Measurements from ENCODE around the gene ATP5F1D.

Gene ATP5F1D

DNA sequence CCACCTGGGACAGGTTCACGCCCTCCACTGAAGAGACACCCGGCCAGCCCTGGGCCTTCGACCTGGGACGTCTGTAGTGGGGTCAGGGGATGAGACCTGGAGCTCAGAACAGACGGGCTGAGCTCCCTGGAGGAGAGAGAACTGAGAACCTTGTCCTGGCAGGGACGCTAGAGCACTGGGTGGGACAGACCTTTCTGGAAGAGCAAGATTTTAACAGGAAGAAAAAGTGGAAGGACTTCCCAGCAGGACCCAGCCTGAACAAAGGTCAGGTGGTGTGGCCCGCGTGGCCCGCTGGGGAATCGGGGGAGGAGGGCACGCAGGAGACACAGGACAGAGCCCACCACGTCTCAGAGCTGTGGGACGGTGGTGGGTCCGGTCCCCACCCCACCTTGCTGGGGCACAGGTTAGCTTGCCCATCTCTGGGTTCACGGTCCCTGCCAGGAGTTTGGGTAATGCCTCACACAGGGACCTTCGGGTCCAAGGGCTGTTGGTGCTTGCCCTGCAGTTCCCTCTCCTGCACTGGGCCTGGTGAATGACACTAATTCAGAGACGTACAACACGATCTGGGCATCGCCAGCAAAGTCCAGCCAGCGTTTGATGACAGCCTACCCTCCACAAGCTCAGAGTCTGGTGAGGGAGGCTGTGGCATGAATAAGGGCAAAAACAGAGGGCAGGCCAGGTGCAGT lies 42.9 kb downstream of the ATP5F1D start:
- DNase-seq = no peak

DNA sequence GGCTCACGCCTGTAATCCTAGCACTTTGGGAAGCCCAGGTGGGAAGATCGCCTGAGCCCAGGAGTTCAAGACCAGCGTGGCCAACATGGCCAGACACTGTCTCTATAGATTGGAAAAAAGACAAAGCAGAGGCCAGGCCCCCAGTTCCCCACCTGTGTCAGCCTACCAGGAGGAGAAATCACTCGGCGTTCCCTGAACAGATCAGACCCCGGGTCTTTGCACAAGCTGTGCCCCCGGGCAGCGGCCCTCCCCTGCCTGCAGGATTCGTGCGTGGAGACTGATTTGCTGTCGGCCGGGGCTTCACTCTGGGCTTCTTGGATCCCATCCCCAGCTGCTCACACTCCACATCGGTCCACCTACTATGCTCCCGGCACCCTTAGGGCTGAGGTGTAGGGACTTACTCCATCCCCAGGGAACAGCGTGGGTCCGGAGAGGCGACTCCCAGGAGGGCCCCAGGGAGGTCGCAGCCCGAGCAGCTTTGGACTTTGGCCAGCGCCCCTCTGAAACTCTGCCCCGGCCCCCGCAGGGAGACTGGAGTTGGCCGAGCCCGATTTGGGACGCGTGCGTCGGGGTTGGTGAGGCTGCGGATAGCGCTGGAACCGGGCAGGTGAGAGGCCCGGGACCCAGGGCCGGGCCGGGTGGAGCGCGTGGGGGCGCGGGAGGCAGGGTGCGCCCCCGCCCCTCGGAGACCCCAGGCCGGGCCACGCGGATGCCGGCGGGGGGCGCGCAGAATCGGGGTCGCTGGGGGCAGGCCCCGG lies 43.6 kb downstream of the ATP5F1D start:
- DNase-seq = no peak

- no peak for DNase-seq
Observed at GRCh38 chr19:1285737-1286360, 44.3 kb downstream of the ATP5F1D start, which contains the start of gene EFNA2. Gene EFNA2 (plus strand): TSS chr19:1285873. CDS start chr19:1286169, 296 bp downstream.

- DNase-seq = no peak
Observed at GRCh38 chr19:1286487-1287353, 45.2 kb downstream of the ATP5F1D start.

GRCh38 chr19:1287354-1288225 lies 46.0 kb downstream of the ATP5F1D start:
- no peak for DNase-seq

DNA sequence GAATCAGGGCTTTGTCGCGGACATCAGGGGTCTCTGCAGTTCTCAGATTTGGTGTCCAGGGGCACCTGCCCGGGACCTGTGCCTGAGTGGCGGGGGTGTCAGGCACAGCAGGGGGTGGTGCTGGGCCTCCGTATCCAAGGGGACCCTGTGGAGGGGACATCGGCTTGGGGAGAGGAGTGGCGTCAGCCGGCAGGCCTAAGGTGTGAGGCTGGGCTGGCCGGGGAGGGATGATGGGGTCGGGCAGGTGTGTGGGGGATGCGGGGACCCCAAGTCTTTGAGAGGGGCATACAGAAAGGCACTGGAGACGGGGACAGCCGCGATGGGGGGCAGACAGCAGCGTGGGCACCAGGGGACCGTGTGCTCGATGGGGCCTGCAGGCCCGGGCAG lies 46.7 kb downstream of the ATP5F1D start:
- DNase-seq = no peak

GRCh38 chr19:1288833-1289685 lies 47.5 kb downstream of the ATP5F1D start:
- no peak for DNase-seq

GRCh38 chr19:1289686-1290025 lies 48.1 kb downstream of the ATP5F1D start:
- DNase-seq = no peak

GRCh38 chr19:1290196-1290702 lies 48.7 kb downstream of the ATP5F1D start:
- DNase-seq = no peak

GRCh38 chr19:1290703-1291651 lies 49.4 kb downstream of the ATP5F1D start:
- DNase-seq = no peak

- DNase-seq = no peak
Observed at GRCh38 chr19:1291761-1292418, 50.3 kb downstream of the ATP5F1D start.

DNA sequence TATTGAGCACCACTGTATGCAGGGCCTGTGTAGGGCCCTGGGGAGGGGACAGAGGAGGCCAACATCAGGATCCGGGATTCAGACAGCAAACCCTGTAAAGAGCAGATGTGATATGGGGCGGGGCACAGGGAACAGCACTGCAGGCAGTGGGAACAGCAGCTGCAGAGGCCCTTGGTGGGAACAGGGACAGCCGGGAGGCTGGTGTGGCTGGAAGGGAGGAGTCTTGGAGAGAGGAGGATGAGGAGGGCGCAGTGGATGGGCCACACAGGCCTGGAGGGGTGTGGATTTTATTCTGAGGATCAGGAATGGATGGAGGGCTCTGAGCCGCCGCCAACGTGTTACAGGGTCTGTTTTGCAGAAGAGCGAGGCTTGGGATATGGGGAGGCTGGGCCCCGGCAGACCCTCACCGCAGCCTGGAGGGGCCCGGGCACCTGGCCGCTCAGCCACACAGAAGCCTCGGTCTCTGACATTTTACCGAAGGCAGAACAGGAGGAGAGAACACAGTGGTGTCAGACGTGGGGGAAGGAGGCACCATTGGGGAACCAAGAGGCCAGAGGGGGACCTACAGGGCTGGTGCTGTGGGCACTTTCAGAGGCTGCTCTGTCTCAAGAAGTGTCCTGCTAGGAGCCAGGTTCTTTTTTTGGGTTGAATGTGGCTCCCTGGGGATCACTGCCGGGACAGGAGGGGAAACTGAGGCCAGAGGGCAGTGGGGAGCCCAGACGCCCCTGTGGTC lies 51.0 kb downstream of the ATP5F1D start:
- DNase-seq = no peak

DNA sequence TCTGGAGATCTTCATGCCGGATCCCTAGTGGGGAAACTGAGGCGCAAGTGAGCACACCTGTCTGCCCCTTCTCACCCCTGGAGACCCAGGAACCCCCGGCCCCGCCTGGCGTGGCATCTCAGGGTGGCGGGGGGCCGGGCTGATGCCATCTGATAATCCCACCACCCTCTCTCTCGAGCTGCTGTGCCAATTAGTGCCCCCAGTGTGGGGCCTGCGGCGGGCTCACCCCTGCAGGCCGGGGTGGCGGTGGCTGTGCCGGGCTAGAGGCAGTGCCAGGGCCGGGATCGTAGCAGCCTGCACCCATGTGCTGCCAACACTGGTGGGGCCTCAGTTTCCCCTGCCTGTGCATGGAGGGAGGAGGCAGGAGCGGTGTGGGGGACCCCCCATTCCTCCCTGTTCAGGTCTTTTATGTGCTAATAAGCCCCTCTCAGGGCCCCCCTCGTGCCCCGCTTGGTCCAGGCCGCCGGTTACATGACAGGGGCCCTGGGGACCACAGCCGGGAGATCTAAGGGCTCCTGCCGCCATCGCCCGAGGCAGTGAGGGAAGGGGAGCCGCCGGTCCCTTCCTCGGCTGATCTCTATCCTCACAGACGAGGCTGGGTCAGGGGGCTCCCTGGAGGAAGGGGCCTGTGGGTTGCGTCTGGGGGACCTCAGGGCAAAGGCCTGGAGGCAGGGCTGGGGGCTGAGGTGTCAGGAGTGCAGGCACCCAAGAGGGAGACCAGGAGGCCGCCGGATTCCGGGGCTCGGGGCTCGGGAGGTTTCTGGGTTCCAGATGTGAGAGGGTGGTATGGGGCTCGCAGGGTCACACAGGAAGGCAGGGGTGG lies 52.4 kb downstream of the ATP5F1D start:
- DNase-seq = no peak

Measured in fibroblast of skin of right quadriceps (primary cell).